IPS-NIHi11 (cell line): Measurements from ENCODE around the gene FAM110A.
"Not testable (repeated sequence)": the region's sequence is repeated elsewhere in the genome, so short reads cannot be mapped to it uniquely, and the experiment has no call there.

Experiments used
- DNase-seq: peaks from one replicate; pipeline ENCODE4 v3.0.0; 2012; ENCODE audit warnings: mixed read lengths, low spot score

FAM110A gene

GRCh38 chr20:833450-834150 is at the start of gene FAM110A:
FAM110A (plus strand) TSS chr20:833715; CDS start chr20:844805, 11,090 bp downstream.
- peak; percentile 95 for DNase-seq

GRCh38 chr20:787825-788224 is 45.7 kb upstream of the FAM110A start:
- DNase-seq, result no peak

DNA sequence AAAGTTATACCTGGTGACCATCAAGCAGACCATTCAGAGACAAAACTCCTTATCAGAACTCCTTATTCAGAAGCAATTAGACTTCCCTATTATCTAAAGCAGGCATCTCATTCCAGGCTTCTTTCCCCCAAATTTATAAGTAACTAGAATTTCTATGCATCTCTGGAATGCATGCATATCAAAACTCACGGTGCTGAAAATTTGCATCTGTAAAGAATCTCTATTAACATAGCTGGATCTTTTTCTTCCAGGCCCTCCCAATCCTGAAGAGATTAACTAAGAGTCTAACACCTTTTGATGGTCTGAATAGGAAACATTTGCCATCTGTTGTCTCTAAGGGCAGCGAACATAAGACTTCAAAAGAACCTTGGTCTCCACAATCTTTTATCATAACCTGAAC is 42.5 kb upstream of the FAM110A start:
- no peak for DNase-seq

DNA sequence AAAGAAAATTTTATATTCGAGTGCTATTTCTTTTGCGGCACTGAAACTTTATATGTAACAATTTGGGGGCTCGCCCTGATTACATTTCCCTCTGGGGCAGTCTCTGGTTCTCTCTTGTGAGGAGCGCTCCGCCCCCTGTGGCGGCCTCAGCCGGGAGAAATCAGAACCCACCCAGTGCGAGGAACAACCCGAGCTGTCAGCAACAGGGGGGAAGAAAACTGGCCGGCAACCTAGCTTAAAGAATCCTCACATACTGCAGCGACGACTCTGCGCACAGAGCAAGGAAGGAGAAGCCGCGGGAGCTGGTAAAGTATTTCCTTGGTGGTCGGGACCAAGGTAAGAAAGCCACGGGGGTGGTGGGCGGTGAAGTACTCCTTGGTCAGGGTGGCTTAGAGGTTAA is 41.3 kb upstream of the FAM110A start:
- no peak for DNase-seq

DNA sequence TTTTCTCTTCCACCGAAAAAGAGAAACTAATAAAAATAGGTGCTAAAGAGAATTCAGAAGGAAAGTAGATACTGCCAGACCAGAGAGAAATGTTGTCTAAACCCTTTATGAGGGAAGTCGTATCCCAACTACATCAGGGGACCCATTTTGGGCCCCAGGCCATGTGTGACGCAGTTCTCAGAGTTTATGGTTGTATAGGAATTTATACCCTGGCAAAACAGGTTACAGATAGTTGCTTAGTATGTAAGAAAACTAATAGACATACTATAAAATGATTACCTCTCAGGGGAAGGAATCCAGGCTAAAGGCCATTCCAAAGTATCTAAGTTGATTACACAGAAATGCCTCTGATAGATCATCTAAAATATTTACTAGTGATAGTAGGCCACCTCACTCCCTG is 36.6 kb upstream of the FAM110A start:
- DNase-seq, result no peak

DNA sequence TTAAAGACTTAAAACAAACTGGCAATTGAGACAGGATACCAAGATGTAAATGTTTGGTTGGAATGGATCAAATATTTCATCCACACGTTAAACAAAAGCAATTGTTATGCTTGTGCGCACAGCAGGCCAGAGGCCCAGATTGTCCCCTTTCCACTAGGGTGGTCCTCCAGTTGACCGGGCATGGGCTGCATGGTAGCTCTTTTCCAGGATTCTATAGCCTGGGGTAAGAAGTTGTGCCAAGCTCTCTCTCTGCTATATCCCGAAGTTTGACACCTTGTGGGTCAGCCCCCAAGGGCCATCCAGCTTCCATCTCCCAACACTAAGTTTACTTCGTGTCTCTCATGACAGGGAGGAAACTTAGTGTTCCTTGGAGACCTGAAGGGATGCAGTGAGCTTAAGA is 34.8 kb upstream of the FAM110A start:
- DNase-seq, result not testable (repeated sequence)

DNA sequence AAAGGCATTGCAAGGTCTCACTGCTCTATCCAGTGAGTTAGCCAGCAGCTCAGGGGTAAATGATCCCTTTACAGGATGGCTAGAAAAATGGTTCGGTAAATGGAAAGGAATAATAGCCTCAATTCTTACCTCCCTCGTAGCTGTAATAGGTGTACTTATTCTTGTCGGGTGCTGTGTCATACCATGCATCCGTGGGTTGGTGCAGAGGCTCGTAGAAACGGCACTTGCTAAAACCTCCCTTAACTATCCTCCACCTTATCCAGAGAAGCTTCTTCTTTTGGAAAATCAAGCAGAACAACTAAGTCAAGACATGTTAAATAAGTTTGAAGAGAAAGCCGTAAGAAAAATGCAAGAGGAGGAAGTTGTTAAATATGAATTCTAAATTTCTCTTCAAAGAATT is 33.5 kb upstream of the FAM110A start:
- DNase-seq, result not testable (repeated sequence)

GRCh38 chr20:801678-802077 is 31.8 kb upstream of the FAM110A start:
- no peak for DNase-seq

DNA sequence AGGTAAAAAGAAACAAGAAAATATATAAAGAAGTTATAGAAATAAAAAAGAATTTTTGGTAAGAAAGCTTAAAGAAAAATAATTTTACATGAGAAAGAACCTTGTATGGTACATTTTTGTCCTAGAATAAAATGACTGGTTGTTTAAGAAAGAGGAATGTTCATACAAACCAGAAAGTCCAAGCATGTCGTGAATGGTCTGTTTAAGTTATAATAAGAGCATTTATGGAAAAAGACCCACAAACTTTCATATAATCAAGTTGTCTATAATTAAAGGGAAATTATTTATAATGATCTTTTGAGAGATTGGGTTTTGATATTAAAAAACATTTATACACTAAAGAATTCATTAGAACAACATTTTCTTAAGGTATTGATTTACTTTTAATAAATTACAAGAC is 27.8 kb upstream of the FAM110A start:
- DNase-seq, result no peak

GRCh38 chr20:811776-812434 is 21.6 kb upstream of the FAM110A start:
- not testable (repeated sequence) for DNase-seq

DNA sequence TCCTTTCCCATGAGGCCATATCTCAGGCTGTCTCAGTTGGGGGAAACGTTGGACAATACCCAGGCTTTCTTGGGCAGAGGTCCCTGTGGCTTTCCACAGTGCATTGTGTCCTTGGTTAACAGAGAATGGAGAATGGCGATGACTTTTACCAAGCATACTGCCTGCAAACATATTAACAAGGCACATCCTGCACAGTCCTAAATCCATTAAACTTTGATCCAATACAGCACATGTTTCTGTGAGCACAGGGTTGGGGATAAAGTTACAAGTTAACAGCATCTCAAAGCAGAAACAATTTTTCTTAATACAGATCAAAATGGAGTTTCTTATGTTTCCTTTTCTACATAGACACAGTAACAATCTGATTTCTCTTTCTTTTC is 21.1 kb upstream of the FAM110A start:
- DNase-seq, result not testable (repeated sequence)

GRCh38 chr20:813390-813789 is 20.1 kb upstream of the FAM110A start:
- no peak for DNase-seq

DNA sequence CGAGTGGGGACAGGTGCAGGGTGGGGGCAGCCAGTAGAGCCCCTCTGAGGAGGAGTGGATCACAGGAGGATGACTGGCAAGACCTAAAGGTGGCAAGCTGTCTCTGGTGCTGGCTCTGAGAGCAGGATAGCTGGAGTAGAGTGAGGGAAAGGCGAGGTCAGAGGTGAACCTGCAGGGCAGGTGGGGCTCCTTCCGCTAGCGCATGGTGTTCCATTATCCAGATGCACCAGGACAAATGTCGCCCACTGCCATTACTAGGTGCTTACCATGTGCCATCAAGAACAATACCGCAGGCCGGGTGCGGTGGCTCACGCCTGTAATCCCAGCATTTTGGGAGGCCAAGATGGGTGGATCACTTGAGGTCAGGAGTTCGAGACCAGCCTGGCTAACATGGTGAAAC is 18.3 kb upstream of the FAM110A start:
- no peak for DNase-seq

DNA sequence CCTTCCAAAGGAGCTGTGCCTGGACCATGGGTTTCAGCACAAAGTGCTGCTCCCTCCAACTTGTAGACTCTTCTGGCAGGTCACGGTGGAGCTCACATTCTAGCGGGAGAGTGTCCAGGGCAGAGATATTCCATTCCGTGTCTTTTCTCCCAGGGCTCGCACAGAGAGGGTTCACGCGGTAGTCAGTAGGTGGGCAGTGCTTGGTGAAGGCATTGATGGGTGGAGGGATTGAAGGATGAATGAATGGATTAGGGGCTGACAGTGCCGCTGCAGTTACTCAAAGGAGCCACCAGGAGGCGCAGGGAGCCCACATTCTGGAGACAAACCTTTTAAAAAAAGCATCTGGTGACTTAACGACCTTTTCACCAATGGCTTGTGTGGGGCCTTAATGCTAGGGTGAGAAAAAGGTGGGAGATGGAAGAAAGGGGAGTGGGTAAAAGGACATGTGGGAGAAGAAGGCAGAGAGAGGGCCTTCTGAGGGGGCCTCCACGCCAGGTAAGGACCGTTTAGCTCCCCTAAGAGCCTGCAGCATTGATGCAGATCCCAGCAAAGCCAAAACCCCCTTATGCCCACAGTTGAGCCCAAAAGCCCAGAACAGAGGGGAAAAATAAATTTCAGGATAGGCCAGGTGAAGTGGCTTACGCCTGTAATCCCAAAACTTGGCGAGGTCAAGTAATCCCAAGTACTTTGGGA is 17.5 kb upstream of the FAM110A start:
- DNase-seq, result peak; percentile 83

DNA sequence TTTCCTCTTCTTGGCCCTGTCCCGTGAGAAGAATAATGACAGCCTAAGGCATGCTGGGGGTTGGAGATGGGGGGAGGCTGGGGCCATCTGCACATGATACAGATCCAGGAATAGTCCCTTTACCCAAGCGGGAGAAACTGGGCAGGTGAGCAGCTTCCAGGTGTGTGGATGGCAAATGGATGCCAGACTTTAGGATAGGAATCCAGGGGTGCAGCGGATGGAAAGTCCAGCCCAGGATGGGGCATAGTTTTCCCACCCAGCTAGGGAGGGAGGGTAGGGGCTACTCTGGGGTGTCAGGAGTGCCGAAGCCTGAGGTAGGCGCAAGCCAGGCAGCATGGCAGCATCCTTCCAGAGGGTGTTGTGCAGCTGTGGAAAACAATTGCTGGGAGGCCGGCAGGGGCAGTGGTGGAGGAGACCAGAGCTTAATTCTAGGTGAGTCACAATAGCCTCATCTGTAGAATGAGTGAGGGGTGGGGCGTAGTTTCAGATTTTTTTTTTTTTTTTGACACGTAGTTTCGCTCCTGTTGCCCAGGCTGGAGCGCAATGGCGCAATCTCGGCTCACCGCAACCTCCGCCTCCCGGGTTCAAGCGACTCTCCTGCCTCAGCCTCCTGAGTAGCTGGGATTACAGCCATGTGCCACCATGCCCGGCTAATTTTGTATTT is 15.4 kb upstream of the FAM110A start:
- no peak for DNase-seq

DNA sequence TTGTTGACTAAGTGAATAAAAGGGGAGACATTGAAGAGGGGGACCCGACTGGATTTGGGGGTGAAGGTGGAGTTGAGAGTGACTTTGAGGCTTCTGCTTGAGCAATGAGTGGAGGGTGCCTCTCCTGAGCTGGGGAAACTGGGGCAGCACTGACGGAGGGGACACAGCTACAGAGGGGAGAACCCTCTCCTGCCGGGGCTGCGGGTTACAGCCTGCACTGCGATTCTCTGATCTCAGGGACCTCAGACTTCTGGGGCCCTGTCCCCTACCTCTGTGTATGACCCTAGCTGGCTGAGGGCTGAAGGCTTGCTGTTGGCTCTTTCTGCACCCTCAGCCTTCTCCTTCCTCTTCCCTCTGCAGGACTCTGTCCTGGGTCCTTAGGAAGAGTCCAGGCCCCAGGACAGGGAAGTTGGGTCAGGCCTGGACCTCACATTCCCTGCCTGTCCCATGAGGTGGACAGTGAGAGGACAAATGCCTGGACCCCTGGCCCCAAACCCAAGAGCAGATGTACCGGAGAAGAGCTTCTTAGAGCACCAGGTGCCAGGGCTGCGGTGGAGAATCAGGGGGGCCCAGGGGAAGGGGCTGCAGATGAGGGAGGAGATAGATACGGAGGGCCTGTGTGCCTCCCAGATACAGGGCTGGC is 13.7 kb upstream of the FAM110A start:
- DNase-seq, result no peak

DNA sequence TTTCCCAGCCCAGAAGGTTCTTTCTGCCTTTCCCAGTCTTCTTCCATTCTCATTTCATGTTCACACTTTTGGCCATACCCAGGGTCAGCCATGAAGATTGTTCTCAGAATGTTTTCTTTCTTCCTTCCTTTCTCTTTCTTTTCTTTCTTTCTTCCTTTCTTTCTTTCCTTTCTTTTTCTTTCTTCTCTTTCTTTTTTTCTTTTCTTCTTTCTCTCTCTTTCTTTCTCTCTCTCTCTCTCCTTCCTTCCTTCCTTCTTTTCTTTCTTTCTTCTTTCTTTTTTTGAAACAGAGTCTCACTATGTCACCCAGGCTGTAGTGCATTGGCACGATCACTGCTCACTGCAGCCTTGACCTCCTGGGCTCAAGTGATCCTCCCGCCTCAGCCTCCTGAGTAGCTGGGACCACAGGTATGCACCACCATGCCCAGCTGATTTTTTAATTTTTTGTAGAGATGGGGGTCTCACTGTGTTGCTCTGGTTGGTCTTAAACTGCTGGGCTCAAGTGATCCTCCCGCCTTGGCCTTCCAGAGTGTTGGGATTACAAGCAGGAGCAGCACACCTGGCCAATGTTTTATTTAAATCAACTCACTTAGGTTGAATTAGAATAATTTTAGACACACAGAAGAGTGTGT is 13.1 kb upstream of the FAM110A start:
- DNase-seq, result no peak

GRCh38 chr20:821046-821730 is 12.3 kb upstream of the FAM110A start:
- DNase-seq, result no peak

DNA sequence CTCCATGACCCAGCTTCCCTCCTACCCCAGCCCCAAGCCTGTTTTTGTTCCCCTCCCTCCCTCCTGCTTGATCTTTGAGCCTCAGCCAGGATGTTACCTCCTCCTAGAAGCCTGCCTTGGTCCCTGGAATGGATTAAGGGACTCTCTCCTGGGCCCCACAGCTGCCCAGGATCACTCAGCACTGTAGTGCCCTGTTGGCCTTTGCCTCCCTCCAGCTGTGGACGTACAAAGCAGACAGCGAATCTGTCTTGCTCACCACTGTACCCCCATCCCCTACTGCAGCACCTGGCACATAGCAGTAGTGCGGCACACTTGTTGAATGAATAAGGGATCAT is 11.8 kb upstream of the FAM110A start:
- no peak for DNase-seq

DNA sequence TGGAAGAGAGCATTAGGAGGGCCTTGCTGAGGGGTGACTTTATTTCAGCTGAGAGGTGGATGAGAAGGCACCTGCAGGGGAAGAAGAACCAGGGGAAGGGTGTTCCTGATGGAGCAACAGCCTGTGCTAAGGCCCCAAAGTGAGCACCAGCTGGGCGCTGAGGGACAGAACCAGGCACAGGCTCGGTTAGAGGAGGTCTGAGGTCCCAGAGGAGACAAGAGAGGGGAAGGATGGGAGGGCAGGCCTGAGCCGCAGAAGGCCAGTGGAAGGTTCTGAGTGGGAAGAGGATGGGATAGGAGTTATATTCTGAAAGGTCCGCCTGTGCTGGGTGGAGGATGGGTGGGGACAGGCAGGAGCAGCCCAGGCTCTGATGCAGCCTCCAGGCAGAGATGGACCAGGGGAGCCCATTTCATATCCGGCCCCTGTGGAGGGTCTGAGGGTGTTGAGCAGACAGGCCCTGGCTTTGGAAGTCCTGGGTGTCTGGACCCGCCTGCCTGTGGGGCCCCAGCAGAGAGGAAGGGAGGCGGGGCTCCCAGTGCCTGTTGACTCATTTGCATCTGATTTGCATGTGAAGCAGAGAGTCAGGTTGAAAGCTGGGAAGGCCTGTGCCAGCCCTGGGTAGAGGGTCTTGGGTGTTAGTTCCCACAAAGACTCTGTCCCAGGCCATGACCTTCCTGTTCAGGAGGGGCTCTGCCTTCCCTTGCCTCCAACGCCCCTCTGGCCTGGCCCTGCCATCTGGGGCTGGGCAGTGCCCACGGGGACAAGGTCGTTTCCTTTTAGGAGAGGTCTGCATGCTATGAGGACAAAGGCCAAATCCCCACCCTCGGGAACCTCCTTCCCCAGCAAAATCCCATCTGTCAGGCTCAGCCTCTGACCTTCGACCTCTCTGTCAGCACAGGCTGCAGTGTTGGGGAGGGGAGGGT is 10.6 kb upstream of the FAM110A start:
- no peak for DNase-seq
